Neural cell (in vitro differentiated cells): Measurements from ENCODE around the gene VWA3A. TPM values are rescaled to one million over a fixed set of nuclear protein-coding genes. Genes with fewer than 3 reads are reported as not detected.

Source experiments
- H2AFZ ChIP-seq: fragments of 200-600, 300-800 bp; sonication (generic), shearing (Covaris generic); 2 replicates; pipeline ENCODE4 v1.6.0; 2014; ENCODE audit warnings: low read depth, mild to moderate bottlenecking, antibody characterized with exemption, low read length, moderate library complexity
- H3F3A ChIP-seq: fragments of 200-600 bp; shearing (Covaris generic); 2 replicates; pipeline ENCODE4 v1.6.1; 2016; ENCODE audit warnings: mild to moderate bottlenecking, moderate library complexity, mixed read lengths, antibody characterized with exemption, low read length; ENCODE audit not compliant: insufficient read depth, poor library complexity, severe bottlenecking
- H3K27ac ChIP-seq: fragments of 200-600, 300-800 bp; sonication (generic), shearing (Covaris generic); 2 replicates; pipeline ENCODE4 v1.5.1; 2014; ENCODE audit warnings: mild to moderate bottlenecking, low read length, moderate library complexity
- H3K27me3 ChIP-seq: fragments of 300-800, 200-600 bp; sonication (generic), shearing (Covaris generic); 2 replicates; pipeline ENCODE4 v1.6.0; 2014; ENCODE audit warnings: mild to moderate bottlenecking, low read depth, low read length, moderate library complexity; ENCODE audit not compliant: insufficient read depth
- H3K36me3 ChIP-seq: fragments of 300-800, 200-600 bp; sonication (generic), shearing (Covaris generic); 2 replicates; pipeline ENCODE4 v1.5.1; 2014; ENCODE audit warnings: mild to moderate bottlenecking, antibody characterized with exemption, low read length, moderate library complexity; ENCODE audit not compliant: insufficient read depth
- H3K4me2 ChIP-seq: fragments of 300-800, 200-600 bp; sonication (generic), shearing (Covaris generic); 2 replicates; pipeline ENCODE4 v1.6.0; 2014; ENCODE audit warnings: mild to moderate bottlenecking, low read length
- H3K4me3 ChIP-seq: fragments of 300-800, 200-600 bp; sonication (generic), shearing (Covaris generic); 2 replicates; pipeline ENCODE4 v1.5.1; 2014; ENCODE audit warnings: mild to moderate bottlenecking, low read length, moderate library complexity
- H3K79me2 ChIP-seq: fragments of 200-600 bp; shearing (Covaris generic); replicated peaks from 2 replicates; pipeline ENCODE4 v1.6.0; 2014; ENCODE audit warnings: mild to moderate bottlenecking, low read length, moderate library complexity; ENCODE audit not compliant: insufficient read depth
- H3K9ac ChIP-seq: fragments of 300-800, 200-600 bp; sonication (generic), shearing (Covaris generic); 2 replicates; pipeline ENCODE4 v1.6.1; 2016; ENCODE audit warnings: mild to moderate bottlenecking, low read length, mixed read lengths
- H3K9me2 ChIP-seq: fragments of 200-600 bp; shearing (Covaris generic); 2 replicates; pipeline ENCODE4 v1.6.1; 2016; ENCODE audit warnings: mild to moderate bottlenecking, low read length, mixed read lengths; ENCODE audit not compliant: insufficient read depth
- H3K9me3 ChIP-seq: fragments of 200-600, 300-800 bp; sonication (generic), shearing (Covaris generic); 2 replicates; pipeline ENCODE4 v1.6.1; 2016; ENCODE audit warnings: mild to moderate bottlenecking, mixed run types, low read length, moderate library complexity, mixed read lengths
- H4K20me1 ChIP-seq: fragments of 200-600 bp; shearing (Covaris generic); 2 replicates; pipeline ENCODE4 v1.6.1; 2016; ENCODE audit warnings: mild to moderate bottlenecking, mixed run types; ENCODE audit not compliant: insufficient read depth
- CTCF ChIP-seq: fragments of 450-650 bp; IDR thresholded peaks from 2 replicates; pipeline ENCODE4 v1.5.1; 2014; ENCODE audit warnings: antibody characterized with exemption, mild to moderate bottlenecking, moderate library complexity; ENCODE audit not compliant: poor library complexity, severe bottlenecking
- EP300 ChIP-seq: fragments of 450-650 bp; conservative IDR thresholded peaks from 2 replicates; pipeline ENCODE4 v1.6.1; 2014; ENCODE audit warnings: antibody characterized with exemption, mild to moderate bottlenecking, moderate library complexity; ENCODE audit not compliant: poor library complexity, severe bottlenecking
- EZH2 ChIP-seq: fragments of 200-600, 300-800 bp; shearing (Covaris generic), sonication (generic); IDR thresholded peaks from 2 replicates; pipeline ENCODE4 v1.6.1; 2014; ENCODE audit warnings: antibody characterized with exemption, low read length, borderline replicate concordance, mild to moderate bottlenecking; ENCODE audit not compliant: insufficient read depth, poor library complexity, severe bottlenecking
- MXI1 ChIP-seq: fragments of 450-650 bp; conservative IDR thresholded peaks from 2 replicates; pipeline ENCODE4 v1.6.1; 2014; ENCODE audit warnings: antibody characterized with exemption, mild to moderate bottlenecking; ENCODE audit not compliant: poor library complexity, severe bottlenecking
- POLR2AphosphoS5 ChIP-seq: IDR thresholded peaks from 2 replicates; pipeline ENCODE4 v1.6.1; 2012
- RAD21 ChIP-seq: fragments of 450-650 bp; conservative IDR thresholded peaks from 2 replicates; pipeline ENCODE4 v1.6.1; 2014; ENCODE audit warnings: antibody characterized with exemption, mild to moderate bottlenecking, moderate library complexity
- REST ChIP-seq: IDR thresholded peaks from 2 replicates; pipeline ENCODE4 v1.6.1; 2012; ENCODE audit warnings: borderline replicate concordance
- SMC3 ChIP-seq: fragments of 450-650 bp; conservative IDR thresholded peaks from 2 replicates; pipeline ENCODE4 v1.6.1; 2014; ENCODE audit warnings: antibody characterized with exemption, mild to moderate bottlenecking, moderate library complexity; ENCODE audit not compliant: poor library complexity
- TAF1 ChIP-seq: IDR thresholded peaks from 2 replicates; pipeline ENCODE4 v1.6.1; 2012; ENCODE audit warnings: low read depth
- polyA plus RNA-seq: library from polyadenylated mRNA; depleted of rRNA; stranded (reverse); fragments of >200 nt; gene quantifications from 2 replicates; pipeline ENCODE4 v1.2.3, GENCODE V29; 2014

Gene VWA3A
- polyA plus RNA-seq, 1 donor from 2014 or later = 1.8 TPM

GRCh38 chr16:22192261-22193062, 100.1 kb downstream of the VWA3A start:
- no peaks in the 10 kb centered on the region for H4K20me1 ChIP-seq
- H3K27ac ChIP-seq = no peak overlapping the region
- H2AFZ ChIP-seq = no peak overlapping the region

GRCh38 chr16:22193063-22193411, 100.7 kb downstream of the VWA3A start:
- Histone ChIP-seq H3K27me3 (no peaks in the 10 kb centered on the region), H4K20me1 (no peaks in the 10 kb centered on the region), H3K9ac (no peak overlapping the region), H3K27ac (no peak overlapping the region), H2AFZ (no peak overlapping the region), H3K4me3 (no peak overlapping the region), H3F3A (no peaks in the 10 kb centered on the region), H3K9me2 (no peaks in the 10 kb centered on the region), H3K4me2 (no peak overlapping the region), H3K36me3 (no peaks in the 10 kb centered on the region), H3K9me3 (no peaks in the 10 kb centered on the region), H3K79me2 (no peaks in the 10 kb centered on the region)
- TF ChIP-seq POLR2AphosphoS5 = no peak

More at GRCh38 chr16:22192261-22193062, 100.1 kb downstream of the VWA3A start:
- Histone ChIP-seq H3K4me2 (no peak overlapping the region), H3F3A (no peaks in the 10 kb centered on the region), H3K4me3 (peak overlapping the region; percentile 93), H3K36me3 (no peaks in the 10 kb centered on the region), H3K27me3 (no peaks in the 10 kb centered on the region), H3K79me2 (no peaks in the 10 kb centered on the region), H3K9me2 (no peaks in the 10 kb centered on the region), H3K9me3 (no peaks in the 10 kb centered on the region), H3K9ac (no peak overlapping the region)
- TF ChIP-seq CTCF = no peak
- TF ChIP-seq RAD21 = no peak
- no peak for TF ChIP-seq REST
- TF ChIP-seq TAF1 = no peak
- no peak for TF ChIP-seq MXI1
- TF ChIP-seq SMC3 = no peak
- no peak for TF ChIP-seq POLR2AphosphoS5
- no peak for TF ChIP-seq EP300
- no peak for TF ChIP-seq EZH2
